Amniotic epithelial cell (primary cell): ENCODE measurements around the gene LYZL4.
A peak's percentile ranks its signal among the peaks of the same experiment; 100 is the strongest.

ENCODE experiments used
- DNase-seq: peaks from one replicate; pipeline ENCODE4 v3.0.0-alpha.2; 2010; ENCODE audit warnings: low read depth

The LYZL4 gene

GRCh38 chr3:42410370-42411131, at the start of gene LYZL4:
LYZL4 (minus strand) TSS chr3:42410610; CDS start chr3:42407251, 3,359 bp downstream.
- no peak for DNase-seq

GRCh38 chr3:42459151-42459550, 48.7 kb upstream of the LYZL4 start:
- no peak for DNase-seq

- DNase-seq, result no peak
Observed at GRCh38 chr3:42456211-42456610, 45.8 kb upstream of the LYZL4 start.

GRCh38 chr3:42451546-42452230, 41.3 kb upstream of the LYZL4 start:
- DNase-seq, result no peak

GRCh38 chr3:42451116-42451515, 40.7 kb upstream of the LYZL4 start:
- no peak for DNase-seq

GRCh38 chr3:42450567-42450966, 40.2 kb upstream of the LYZL4 start:
- no peak for DNase-seq

- no peak for DNase-seq
Observed at GRCh38 chr3:42447481-42447880, 37.1 kb upstream of the LYZL4 start.

- no peak for DNase-seq
Observed at GRCh38 chr3:42446111-42447050, 36.0 kb upstream of the LYZL4 start.

- DNase-seq, result peak; percentile 44
Observed at GRCh38 chr3:42443819-42444436, 33.5 kb upstream of the LYZL4 start.

GRCh38 chr3:42443292-42443691, 32.9 kb upstream of the LYZL4 start:
- no peak for DNase-seq

- DNase-seq, result no peak
Observed at GRCh38 chr3:42442640-42443039, 32.2 kb upstream of the LYZL4 start.

- DNase-seq, result no peak
Observed at GRCh38 chr3:42441791-42442190, 31.4 kb upstream of the LYZL4 start.

- DNase-seq, result no peak
Observed at GRCh38 chr3:42440924-42441323, 30.5 kb upstream of the LYZL4 start.

GRCh38 chr3:42439261-42440115, 29.1 kb upstream of the LYZL4 start:
- DNase-seq, result no peak

- no peak for DNase-seq
Observed at GRCh38 chr3:42438758-42439157, 28.3 kb upstream of the LYZL4 start.

- DNase-seq, result no peak
Observed at GRCh38 chr3:42438193-42438592, 27.8 kb upstream of the LYZL4 start.

GRCh38 chr3:42434777-42435380, 24.5 kb upstream of the LYZL4 start:
- DNase-seq, result no peak

- no peak for DNase-seq
Observed at GRCh38 chr3:42432485-42432884, 22.1 kb upstream of the LYZL4 start.

GRCh38 chr3:42430781-42431532, 20.5 kb upstream of the LYZL4 start:
- DNase-seq, result no peak

- no peak for DNase-seq
Observed at GRCh38 chr3:42428830-42429229, 18.4 kb upstream of the LYZL4 start.
